GM19395 (cell line): ENCODE measurements around the gene CACNA1B.
"Not testable (repeated sequence)": the region's sequence is repeated elsewhere in the genome, so short reads cannot be mapped to it uniquely, and the experiment has no call there.

ENCODE experiments used
- ATAC-seq: cut with Tn5 transposase; IDR thresholded peaks from one replicate; pipeline ENCODE4 v1.9.1; 2021; ENCODE audit warnings: mild to moderate bottlenecking, moderate library complexity; ENCODE audit not compliant: unreplicated experiment

The CACNA1B gene

DNA sequence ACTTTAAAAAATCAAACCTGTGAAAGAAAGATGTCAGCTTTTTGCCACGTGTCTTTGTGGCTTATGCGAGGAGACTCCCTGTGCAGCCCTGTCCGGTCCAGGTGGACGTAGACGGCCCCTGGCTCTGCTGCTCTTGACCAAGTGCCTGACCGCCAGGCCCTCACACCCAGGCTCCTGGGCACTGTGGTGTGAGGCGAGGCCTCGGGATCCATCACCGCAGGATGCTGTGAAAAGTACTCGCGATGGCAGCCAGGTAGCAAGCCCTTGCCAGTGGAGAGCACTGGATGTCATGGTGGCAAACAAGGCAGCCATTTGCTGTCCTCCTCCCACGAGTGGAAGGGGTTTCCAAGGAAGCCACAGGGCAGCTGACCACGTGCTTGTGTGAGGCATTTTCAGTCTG, 245.1 kb downstream of the CACNA1B start:
- ATAC-seq = no peak

DNA sequence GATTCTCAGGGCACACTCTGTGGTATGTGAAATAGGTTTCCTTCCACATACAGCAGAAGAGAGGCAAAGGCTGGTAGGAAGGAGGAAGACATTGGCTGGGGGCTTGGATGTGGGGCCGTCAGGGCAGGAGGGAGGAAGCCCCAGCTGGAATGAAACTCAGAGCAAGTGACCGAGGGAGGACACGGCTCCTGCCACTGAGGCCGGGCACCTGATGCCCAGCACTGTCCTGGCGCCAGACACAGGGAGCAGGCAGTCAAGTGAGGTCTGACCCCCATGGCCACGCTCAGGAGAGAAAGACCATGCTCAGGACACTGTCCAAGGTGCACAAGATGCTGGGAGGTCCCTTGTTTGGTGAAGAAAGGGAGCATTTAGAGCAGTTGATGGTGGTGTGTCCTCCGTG, 245.5 kb downstream of the CACNA1B start:
- no peak for ATAC-seq

GRCh38 chr9:138126090-138126857, 248.7 kb downstream of the CACNA1B start:
- peak; percentile 89 for ATAC-seq

- ATAC-seq = not testable (repeated sequence)
Observed at GRCh38 chr9:138126858-138127584, 249.4 kb downstream of the CACNA1B start.

DNA sequence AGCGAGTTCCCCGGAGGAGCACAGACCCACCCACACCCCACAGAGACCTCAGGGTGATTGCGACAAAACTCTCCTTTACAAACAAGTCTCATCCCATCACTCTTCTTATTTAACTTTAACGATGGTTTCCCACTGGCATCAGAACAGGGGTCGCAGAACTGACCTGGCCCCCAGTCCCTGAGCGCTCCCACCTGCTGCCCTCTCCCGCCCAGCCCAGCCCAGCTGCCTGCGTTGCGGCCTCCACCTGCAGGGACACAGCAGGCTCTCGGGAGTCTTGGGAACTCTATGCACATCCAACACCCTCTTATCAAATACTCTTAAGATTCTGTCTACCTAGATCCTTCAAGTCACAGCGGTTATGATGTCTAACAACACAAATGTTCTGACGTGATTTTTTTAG, 250.4 kb downstream of the CACNA1B start:
- ATAC-seq = not testable (repeated sequence)

DNA sequence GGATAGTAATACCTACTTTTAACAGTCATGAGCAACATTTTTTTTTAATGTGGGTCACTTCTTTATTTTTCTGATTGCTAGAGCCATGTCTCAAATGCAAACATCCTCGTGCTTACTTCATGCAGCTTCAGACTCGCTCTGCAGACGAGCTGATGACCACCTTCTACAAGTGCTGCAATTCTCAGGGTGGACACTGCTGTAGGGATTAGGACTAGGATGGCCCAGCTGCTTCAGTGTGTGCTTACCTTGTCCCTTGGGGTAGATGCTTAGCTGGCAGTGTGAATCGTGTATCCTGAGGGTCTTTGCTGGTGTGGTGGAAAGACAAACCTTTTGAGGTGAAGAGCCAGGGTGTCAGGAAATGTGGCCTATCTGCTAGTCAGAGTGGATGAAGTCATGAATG, 251.7 kb downstream of the CACNA1B start:
- not testable (repeated sequence) for ATAC-seq

DNA sequence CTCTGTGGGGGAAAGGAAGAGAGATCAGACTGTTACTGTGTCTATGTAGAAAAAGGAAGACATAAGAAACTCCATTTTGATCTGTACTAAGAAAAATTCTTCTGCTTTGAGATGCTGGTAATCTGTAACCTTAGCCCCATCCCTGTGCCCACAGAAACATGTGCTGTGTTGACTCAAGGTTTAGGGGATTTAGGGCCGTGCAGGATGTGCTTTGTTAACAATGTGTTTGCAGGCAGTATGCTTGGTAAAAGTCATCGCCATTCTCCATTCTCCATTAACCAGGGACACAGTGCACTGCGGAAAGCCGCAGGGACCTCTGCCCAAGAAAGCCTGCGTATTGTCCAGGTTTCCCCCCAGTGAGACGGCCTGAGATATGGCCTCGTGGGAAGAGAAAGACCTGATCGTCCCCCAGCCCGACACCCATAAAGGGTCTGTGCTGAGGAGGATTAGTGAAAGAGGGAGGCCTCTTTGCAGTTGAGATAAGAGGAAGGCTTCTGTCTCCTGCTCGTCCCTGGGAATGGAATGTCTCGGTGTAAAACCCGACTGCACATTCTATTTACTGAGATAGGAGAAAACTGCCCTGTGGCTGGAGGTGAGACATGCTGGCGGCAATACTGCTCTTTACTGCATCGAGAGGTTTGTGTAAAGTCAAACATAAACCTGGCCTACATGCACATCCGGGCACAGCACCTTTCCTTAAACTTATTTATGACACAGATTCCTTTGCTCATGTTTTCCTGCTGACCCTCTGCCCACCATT, 255.5 kb downstream of the CACNA1B start:
- not testable (repeated sequence) for ATAC-seq

- ATAC-seq = not testable (repeated sequence)
Observed at GRCh38 chr9:138134581-138134980, 257.0 kb downstream of the CACNA1B start.

DNA sequence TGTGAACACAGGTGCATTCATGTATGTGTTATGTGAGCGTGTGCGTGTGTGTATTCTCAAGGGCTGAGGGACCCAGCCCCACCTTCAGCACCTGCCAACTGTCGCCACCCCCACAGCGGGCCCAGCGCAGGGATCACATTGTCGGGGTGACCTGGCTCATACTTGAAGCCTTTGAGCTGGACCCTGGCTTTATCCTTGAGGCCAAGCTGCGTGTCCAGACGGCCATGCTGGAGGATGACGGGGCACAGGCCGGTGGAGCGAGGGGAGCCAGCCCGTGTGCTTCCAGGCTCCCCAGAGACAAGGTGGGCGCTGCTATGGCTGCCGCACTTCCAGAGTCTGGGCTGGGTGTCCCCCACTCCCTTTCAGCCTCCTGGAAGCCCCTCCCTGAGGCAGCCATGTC, 261.5 kb downstream of the CACNA1B start:
- not testable (repeated sequence) for ATAC-seq

DNA sequence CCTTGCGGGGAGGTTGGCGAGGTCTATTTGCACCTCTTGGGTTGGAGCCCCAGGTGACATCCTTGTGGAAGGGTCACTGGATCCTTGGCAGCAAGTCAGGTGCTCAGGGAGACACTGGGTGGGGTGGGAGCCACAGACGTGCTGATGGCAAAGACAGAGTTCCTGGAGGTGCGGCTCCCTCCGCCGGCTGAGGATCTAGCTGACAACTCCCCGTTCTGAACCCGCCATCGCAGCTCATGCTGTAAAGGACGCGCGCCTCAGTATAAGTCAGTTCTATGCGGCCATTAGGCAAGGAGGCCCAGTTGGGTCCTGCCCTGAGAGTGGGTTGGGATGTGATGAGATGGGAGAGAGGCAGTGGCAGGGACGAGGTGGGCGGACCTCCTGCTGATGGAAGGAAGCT, 263.4 kb downstream of the CACNA1B start:
- ATAC-seq = not testable (repeated sequence)

DNA sequence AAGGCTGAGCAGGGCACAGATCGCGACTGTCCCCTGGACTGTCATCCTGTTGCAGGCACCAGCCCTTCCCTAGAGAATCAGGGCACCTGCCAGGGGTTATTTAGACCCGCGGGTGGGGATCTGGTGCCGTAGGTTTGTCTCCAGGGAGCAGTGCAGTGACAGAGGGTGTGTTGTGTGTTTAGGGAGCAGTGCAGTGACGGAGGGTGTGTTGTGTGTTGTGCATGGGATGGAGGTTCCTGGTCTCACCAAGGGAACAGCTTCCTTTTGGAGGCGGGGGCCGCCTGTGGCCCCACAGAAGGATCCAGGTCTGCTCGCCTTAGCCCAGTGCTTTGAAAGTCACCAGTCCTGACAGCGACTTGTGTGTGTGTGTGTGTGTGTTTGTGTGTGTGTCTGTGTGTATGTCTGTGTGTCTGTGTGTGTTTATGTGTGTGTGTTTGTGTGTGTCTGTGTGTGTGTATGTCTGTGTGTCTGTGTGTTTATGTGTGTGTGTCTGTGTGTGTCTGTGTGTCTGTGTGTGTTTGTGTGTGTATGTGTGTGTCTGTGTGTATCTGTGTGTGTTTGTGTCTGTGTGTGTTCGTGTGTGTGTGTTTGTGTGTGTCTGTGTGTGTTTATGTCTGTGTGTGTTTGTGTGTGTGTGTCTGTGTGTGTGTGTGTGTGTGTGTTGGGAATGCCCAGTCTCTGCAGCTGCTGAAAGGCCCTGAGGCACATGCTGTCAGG, 265.1 kb downstream of the CACNA1B start:
- not testable (repeated sequence) for ATAC-seq

- not testable (repeated sequence) for ATAC-seq
Observed at GRCh38 chr9:138143491-138143890, 265.9 kb downstream of the CACNA1B start.

DNA sequence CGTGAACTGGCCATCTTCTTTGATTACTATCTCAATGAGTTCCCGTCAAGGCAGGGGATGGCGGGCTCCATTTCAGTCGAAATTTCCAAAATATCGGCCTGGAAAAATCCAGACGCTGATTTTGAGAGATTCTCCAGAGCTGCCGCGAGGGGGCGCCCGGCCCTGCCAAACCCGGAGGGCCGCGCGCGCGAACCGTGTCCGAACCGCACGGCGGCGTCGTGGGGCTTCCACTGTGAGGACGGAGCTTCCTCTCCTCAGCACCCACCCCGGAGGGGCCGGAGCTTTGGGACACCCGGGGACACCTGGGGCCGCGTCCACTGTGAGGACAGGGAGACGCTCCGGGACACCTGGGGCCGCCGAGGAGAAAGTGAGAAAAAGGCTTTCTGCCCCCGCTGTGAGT, 270.0 kb downstream of the CACNA1B start:
- ATAC-seq = not testable (repeated sequence)

DNA sequence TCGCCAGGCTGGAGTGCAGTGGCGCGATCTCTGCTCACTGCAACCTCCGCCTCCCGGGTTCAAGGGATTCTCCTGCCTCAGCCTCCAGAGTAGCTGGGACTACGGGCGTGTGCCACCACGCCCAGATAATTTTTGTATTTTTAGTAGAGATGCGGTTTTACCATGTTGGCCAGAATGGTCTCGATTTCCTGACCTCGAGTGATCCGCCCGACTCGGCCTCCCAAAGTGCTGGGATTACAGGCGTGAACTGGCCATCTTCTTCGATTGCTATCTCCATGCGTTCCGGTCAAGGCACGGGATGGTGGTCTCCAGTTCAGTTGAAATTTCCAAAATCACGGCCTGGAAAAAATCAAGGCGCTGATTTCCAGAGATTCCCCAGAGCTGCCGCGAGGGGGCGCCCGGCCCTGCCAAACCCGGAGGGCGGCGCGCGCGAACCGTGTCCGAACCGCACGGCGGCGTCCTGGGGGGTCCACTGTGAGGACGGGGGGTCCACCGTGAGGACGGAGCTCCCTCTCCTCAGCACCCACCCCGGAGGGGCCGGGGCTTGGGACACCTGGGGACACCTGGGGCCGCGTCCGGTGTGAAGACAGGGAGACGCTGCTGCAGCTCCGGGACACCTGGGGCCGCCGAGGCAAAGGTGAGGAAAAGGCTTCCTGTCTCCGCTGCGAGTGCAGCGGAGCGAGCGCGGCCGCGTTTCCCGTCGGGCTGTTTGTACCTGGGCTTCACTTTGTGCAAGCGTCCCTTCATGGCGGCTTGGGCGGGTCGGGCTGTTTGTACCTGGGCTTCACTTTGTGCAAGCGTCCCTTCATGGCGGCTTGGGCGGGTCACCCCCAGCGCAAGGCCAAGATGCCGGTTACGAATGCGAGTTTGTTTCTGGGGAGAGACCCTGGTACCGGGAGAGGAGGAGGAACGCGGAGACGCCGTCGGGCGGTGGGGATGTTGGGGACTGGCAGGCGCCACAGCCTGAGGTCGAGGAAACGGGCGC, 272.4 kb downstream of the CACNA1B start:
- not testable (repeated sequence) for ATAC-seq

- ATAC-seq = not testable (repeated sequence)
Observed at GRCh38 chr9:138155788-138156187, 278.2 kb downstream of the CACNA1B start.

DNA sequence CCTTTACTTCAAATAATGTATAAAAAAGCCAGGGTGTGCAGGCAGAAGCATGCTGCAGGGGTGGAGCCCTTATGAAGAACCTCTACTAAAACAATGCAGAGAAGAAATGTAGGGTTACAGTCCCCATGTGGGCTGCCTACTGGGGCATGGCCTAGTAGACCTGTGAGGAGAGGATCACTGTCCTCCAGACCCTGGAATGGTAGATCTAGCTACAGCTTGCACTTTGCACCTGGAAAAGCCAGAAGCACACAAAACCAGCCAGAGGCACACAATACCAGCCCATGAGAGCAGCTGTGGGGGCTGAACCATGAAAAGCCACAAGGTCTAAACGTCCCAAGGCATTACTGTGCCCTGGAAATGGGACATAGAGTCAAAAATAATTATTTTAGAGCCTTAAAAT, 289.2 kb downstream of the CACNA1B start:
- ATAC-seq = not testable (repeated sequence)
